D721Med (cell line): ENCODE results near the gene PUSL1.

Experiments used
- DNase-seq: peaks from one replicate; pipeline ENCODE4 v3.0.0; 2011; ENCODE audit warnings: low spot score; ENCODE audit not compliant: insufficient read length
- FAIRE-seq: peaks from 2 replicates; lab custom pipeline; 2011; peaks lifted over from hg19 to GRCh38; lab: Jason Lieb, UNC
- CTCF ChIP-seq: IDR thresholded peaks from 2 replicates; pipeline ENCODE4 v1.5.1; 2012; ENCODE audit warnings: mild to moderate bottlenecking, control low read depth; ENCODE audit not compliant: insufficient read depth; ENCODE audit errors: missing control alignments

PUSL1 gene

DNA sequence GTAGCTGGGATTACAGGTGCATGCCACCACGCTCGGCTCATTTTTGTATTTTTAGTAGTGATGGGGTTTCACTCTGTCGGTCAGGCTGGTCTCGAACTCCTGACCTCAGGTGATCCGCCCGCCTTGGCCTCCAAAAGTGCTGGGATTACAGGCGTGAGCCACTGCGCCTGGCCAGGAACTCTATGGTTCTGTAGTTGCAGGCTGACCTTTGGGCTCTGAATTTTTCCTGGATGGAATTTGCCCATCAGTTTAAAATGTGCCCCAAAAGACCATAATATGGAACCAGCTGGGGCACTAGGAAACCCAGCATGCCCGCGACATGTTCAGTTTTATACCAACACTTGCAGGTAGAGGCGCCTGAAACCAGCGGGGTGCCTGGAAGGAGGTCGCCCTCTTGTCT, 29.8 kb upstream of the PUSL1 start:
- no peak for FAIRE-seq
- DNase-seq, result no peak

DNA sequence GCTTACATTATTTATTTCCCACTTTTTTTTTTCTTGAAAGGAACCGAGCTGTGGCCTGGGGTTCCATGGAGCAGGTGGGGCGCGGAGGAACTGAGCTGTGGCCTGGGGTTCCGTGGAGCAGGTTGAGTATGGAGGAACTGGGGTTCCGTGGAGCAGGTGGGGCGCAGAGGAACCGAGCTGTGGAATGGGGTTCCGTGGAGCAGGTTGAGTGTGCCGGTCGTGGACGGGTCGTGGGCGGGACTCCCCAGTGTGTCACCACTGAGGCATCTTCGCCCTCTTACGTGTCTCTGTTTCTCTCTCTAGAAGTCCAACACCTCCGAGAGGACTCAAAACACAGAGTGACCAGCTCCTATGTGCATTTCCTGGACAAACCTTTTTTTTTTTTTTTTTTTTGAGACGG, 29.4 kb upstream of the PUSL1 start:
- TF ChIP-seq CTCF, result no peak
- FAIRE-seq (no peak), DNase-seq (no peak)

More for the DNA sequence above, 29.8 kb upstream of the PUSL1 start:
- TF ChIP-seq CTCF, result no peak

GRCh38 chr1:1280782-1281481, 27.5 kb upstream of the PUSL1 start:
- DNase-seq, result no peak
- no peak for TF ChIP-seq CTCF
- no peak for FAIRE-seq

DNA sequence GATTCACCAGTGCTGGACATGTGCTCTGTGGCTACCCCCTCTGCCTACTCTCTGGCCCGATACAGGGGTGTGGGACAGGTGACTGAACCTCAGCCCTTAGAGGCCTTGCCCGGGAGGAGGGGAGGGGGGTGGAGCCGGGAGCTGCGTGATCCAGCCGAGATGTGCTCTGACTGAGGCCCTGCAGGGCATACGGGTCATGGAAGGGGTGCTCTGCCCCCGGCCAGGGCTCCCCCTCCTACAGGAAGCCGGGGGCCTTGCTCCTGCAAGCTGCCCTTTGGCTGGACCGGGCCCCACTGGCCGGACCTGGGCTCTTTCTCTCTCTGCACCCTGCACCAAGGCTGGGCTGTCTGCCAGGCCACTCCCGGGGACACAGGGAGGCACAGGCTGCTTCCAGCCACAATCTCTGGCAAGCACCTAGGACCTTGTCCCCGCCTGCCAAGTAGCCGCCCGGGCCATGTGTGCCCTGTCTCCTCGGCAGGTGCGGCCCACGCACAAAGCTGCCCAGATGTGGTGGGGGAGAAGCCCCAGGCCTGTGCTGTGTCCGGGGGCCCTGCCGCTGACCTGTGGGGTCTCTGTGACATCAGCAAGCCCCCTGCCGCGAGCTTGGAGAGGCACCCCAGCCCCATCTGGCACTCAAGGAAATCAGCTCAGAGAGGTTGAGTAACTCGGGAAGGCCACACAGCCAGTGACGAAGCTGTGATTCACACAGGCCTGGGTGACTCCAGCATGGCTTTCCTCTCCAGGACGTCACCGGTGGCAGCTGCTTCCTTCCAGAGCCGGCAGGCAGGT, 26.7 kb upstream of the PUSL1 start:
- no peak for TF ChIP-seq CTCF
- FAIRE-seq, result no peak
- DNase-seq, result no peak

GRCh38 chr1:1282998-1283397, 25.4 kb upstream of the PUSL1 start:
- FAIRE-seq (no peak), DNase-seq (no peak)
- no peak for TF ChIP-seq CTCF

- DNase-seq (no peak), FAIRE-seq (no peak)
- no peak for TF ChIP-seq CTCF
Measured at GRCh38 chr1:1283821-1284220, 24.6 kb upstream of the PUSL1 start.
